Hepatocyte (in vitro differentiated cells): Measurements from ENCODE around the gene ADAMTS19. TPM values are rescaled to one million over a fixed set of nuclear protein-coding genes. Genes with fewer than 3 reads are reported as not detected.

ENCODE experiments used
- DNase-seq: peaks from one replicate; pipeline ENCODE4 v3.0.0-alpha.2; 2016; ENCODE audit warnings: low spot score
- H2AFZ ChIP-seq: fragments of 200-600 bp; sonication (generic); 2 replicates; pipeline ENCODE4 v1.6.0; 2016; ENCODE audit warnings: antibody characterized with exemption, mild to moderate bottlenecking
- H3K27ac ChIP-seq: fragments of 200-600 bp; sonication (generic); 2 replicates; pipeline ENCODE4 v1.5.1; 2016; ENCODE audit warnings: mild to moderate bottlenecking
- H3K27me3 ChIP-seq: fragments of 200-600 bp; sonication (generic); 2 replicates; pipeline ENCODE4 v1.6.1; 2016
- H3K36me3 ChIP-seq: fragments of 200-600 bp; sonication (generic); replicated peaks from 2 replicates; pipeline ENCODE4 v1.5.1; 2016; ENCODE audit warnings: low read depth; ENCODE audit not compliant: insufficient read depth
- H3K4me1 ChIP-seq: fragments of 200-600 bp; sonication (generic); 2 replicates; pipeline ENCODE4 v1.5.1; 2016; ENCODE audit warnings: mild to moderate bottlenecking, moderate library complexity; ENCODE audit not compliant: insufficient read depth
- H3K4me2 ChIP-seq: fragments of 200-600 bp; sonication (generic); 2 replicates; pipeline ENCODE4 v1.6.0; 2016
- H3K4me3 ChIP-seq: fragments of 200-600 bp; sonication (generic); 2 replicates; pipeline ENCODE4 v1.5.1; 2016; ENCODE audit warnings: mild to moderate bottlenecking
- H3K79me2 ChIP-seq: fragments of 200-600 bp; sonication (generic); 2 replicates; pipeline ENCODE4 v1.6.0; 2017; ENCODE audit warnings: mild to moderate bottlenecking
- H3K9me2 ChIP-seq: fragments of 200-600 bp; sonication (generic); replicated peaks from 2 replicates; pipeline ENCODE4 v1.6.0; 2017; ENCODE audit warnings: mild to moderate bottlenecking; ENCODE audit not compliant: insufficient read depth
- H3K9me3 ChIP-seq: fragments of 200-600 bp; sonication (generic); 2 replicates; pipeline ENCODE4 v1.5.1; 2016; ENCODE audit warnings: low read depth, mild to moderate bottlenecking
- H4K20me1 ChIP-seq: fragments of 200-600 bp; sonication (generic); 2 replicates; pipeline ENCODE4 v1.6.0; 2016; ENCODE audit warnings: mild to moderate bottlenecking; ENCODE audit not compliant: insufficient read depth, poor library complexity, severe bottlenecking
- CTCF ChIP-seq: fragments of 200-600 bp; sonication (generic); IDR thresholded peaks from 2 replicates; pipeline ENCODE4 v1.5.1; 2016; ENCODE audit warnings: antibody characterized with exemption, mild to moderate bottlenecking; ENCODE audit not compliant: poor library complexity
- EZH2 ChIP-seq: fragments of 200-600 bp; sonication (generic); IDR thresholded peaks from 2 replicates; pipeline ENCODE4 v1.6.1; 2016; ENCODE audit warnings: antibody characterized with exemption, mild to moderate bottlenecking, borderline replicate concordance
- EZH2phosphoT487 ChIP-seq: fragments of 200-600 bp; sonication (generic); IDR thresholded peaks from one replicate; pipeline ENCODE4 v1.6.1; 2018; ENCODE audit warnings: antibody characterized with exemption, mild to moderate bottlenecking, low read depth, moderate library complexity; ENCODE audit not compliant: unreplicated experiment, severe bottlenecking
- whole genome bisulfite sequencing: methylation state at CpG from one replicate; pipeline ENCODE4 v1.1.6; 2016; ENCODE audit warnings: low lambda C conversion rate; ENCODE audit errors: missing lambda C conversion rate; 5-methylcytosine and 5-hydroxymethylcytosine counted together
- polyA plus RNA-seq: library from polyadenylated mRNA; unstranded; fragments of >200 nt; fragmentation: Nextera tagmentation; extraction: Ambion mirVana; gene quantifications from 2 replicates; pipeline ENCODE4 v1.2.1, GENCODE V29; 2016
- total RNA-seq: library from RNA; depleted of rRNA; stranded (reverse); fragments of >200 nt; gene quantifications from 2 replicates; pipeline ENCODE4 v1.2.3, GENCODE V29; 2014

The ADAMTS19 gene
- total and polyA plus RNA-seq, 2 experiments from 2014 or later: 1.8 to 5.0 TPM

GRCh38 chr5:129431406-129431805, 28.7 kb upstream of the ADAMTS19 start:
- no peaks in the 10 kb centered on the region for H3K36me3 ChIP-seq

GRCh38 chr5:129438322-129438721, 21.8 kb upstream of the ADAMTS19 start:
- no peaks in the 10 kb centered on the region for H3K79me2 ChIP-seq
- H3K9me3 ChIP-seq: no peaks in the 10 kb centered on the region
- WGBS: 76% methylated on average over 3 of the region's 3 CpGs
- no peak overlapping the region for H3K4me2 ChIP-seq
- H3K4me1 ChIP-seq: no peaks in the 10 kb centered on the region
- H3K4me3 ChIP-seq: no peak overlapping the region
- no peak overlapping the region for H2AFZ ChIP-seq
- no peak for TF ChIP-seq CTCF
- TF ChIP-seq EZH2phosphoT487: no peak
- no peak for TF ChIP-seq EZH2
- no peaks in the 10 kb centered on the region for H4K20me1 ChIP-seq
- no peak overlapping the region for H3K27ac ChIP-seq
- no peaks in the 10 kb centered on the region for H3K27me3 ChIP-seq
- H3K9me2 ChIP-seq: no peaks in the 10 kb centered on the region
- no peak for DNase-seq
- no peaks in the 10 kb centered on the region for H3K36me3 ChIP-seq

More at GRCh38 chr5:129431406-129431805, 28.7 kb upstream of the ADAMTS19 start:
- no peaks in the 10 kb centered on the region for H3K9me3 ChIP-seq
- H3K9me2 ChIP-seq: no peaks in the 10 kb centered on the region
- TF ChIP-seq EZH2phosphoT487: no peak
- no peak for TF ChIP-seq EZH2
- no peak for TF ChIP-seq CTCF
- no peaks in the 10 kb centered on the region for H3K27me3 ChIP-seq
- no peak for DNase-seq
- H3K4me1 ChIP-seq: no peaks in the 10 kb centered on the region
- H3K27ac ChIP-seq: no peak overlapping the region
- no peaks in the 10 kb centered on the region for H3K79me2 ChIP-seq
- H3K4me3 ChIP-seq: no peak overlapping the region
- no peaks in the 10 kb centered on the region for H4K20me1 ChIP-seq
- H3K4me2 ChIP-seq: no peak overlapping the region
- no peak overlapping the region for H2AFZ ChIP-seq

- 78% methylated on average over 6 of the region's 6 CpGs for WGBS
- no peaks in the 10 kb centered on the region for H3K9me2 ChIP-seq
- TF ChIP-seq EZH2 (no peak), EZH2phosphoT487 (no peak), CTCF (no peak)
- no peaks in the 10 kb centered on the region for H3K79me2 ChIP-seq
- no peaks in the 10 kb centered on the region for H4K20me1 ChIP-seq
- H3K9me3 ChIP-seq: no peaks in the 10 kb centered on the region
- H2AFZ ChIP-seq: no peak overlapping the region
- H3K4me1 ChIP-seq: no peaks in the 10 kb centered on the region
- DNase-seq: no peak
- H3K4me3 ChIP-seq: no peak overlapping the region
- no peaks in the 10 kb centered on the region for H3K27me3 ChIP-seq
- no peak overlapping the region for H3K27ac ChIP-seq
- no peaks in the 10 kb centered on the region for H3K36me3 ChIP-seq
- H3K4me2 ChIP-seq: no peak overlapping the region
These were observed 19.7 kb upstream of the ADAMTS19 start for GRCh38 chr5:129440424-129440823.

GRCh38 chr5:129441096-129441495, 19.0 kb upstream of the ADAMTS19 start:
- H3K4me2 ChIP-seq: no peak overlapping the region
- 100% methylated on average over 1 of the region's 1 CpG for WGBS
- H4K20me1 ChIP-seq: no peaks in the 10 kb centered on the region
- H3K4me1 ChIP-seq: no peaks in the 10 kb centered on the region
- H3K27ac ChIP-seq: no peak overlapping the region
- no peak overlapping the region for H2AFZ ChIP-seq
- H3K27me3 ChIP-seq: no peaks in the 10 kb centered on the region
- no peaks in the 10 kb centered on the region for H3K79me2 ChIP-seq
- no peak for TF ChIP-seq EZH2
- TF ChIP-seq EZH2phosphoT487: no peak
- no peak for TF ChIP-seq CTCF
- H3K9me2 ChIP-seq: no peaks in the 10 kb centered on the region
- H3K9me3 ChIP-seq: no peaks in the 10 kb centered on the region
- H3K4me3 ChIP-seq: no peak overlapping the region
- no peak for DNase-seq
- H3K36me3 ChIP-seq: no peaks in the 10 kb centered on the region
